Caco-2 (cell line): ENCODE results near the gene C20orf204. TPM values are rescaled to one million over a fixed set of nuclear protein-coding genes. Genes with fewer than 3 reads are reported as not detected.

Source experiments
- BruUV-seq: library from RNA; stranded (reverse); fragments of 400-500 nt; replicated peaks from 2 replicates; lab custom pipeline; 2021; lab: Mats Ljungman, UMichigan
- CTCF ChIA-PET: fragments of 300-600 bp; sonication (Branson Sonifier 250); formaldehyde crosslinking; loops from one replicate; lab custom pipeline; 2022; ENCODE audit warnings: antibody characterized with exemption; lab: Charles Lee
- POLR2A ChIA-PET: fragments of 300-600 bp; sonication (Branson Sonifier 250); formaldehyde crosslinking; loops from one replicate; lab custom pipeline; 2022; ENCODE audit warnings: antibody characterized with exemption; lab: Charles Lee
- DNase-seq, 2 experiments: peaks; one replicate each; pipeline versions ENCODE4 v3.0.0 to v3.0.0-alpha.2; 2020 to 2022
- H3K27me3 ChIP-seq: replicated peaks from 2 replicates; pipeline ENCODE4 v1.6.0; 2011; ENCODE audit warnings: low read length; ENCODE audit not compliant: control insufficient read depth, insufficient read depth
- H3K36me3 ChIP-seq: 2 replicates; pipeline ENCODE4 v1.5.1; 2011; ENCODE audit warnings: low read length; ENCODE audit not compliant: control insufficient read depth, insufficient read depth
- H3K4me1 ChIP-seq: fragments of 250-450 bp; sonication (Bioruptor Pico); 2 replicates; pipeline ENCODE4 v1.5.1; 2020; ENCODE audit warnings: mild to moderate bottlenecking
- H3K4me3 ChIP-seq: 2 replicates; pipeline ENCODE4 v1.5.1; 2011; ENCODE audit warnings: low read depth, mild to moderate bottlenecking, control low read depth, low read length
- H3K9me3 ChIP-seq: fragments of 250-450 bp; sonication (Bioruptor Pico); 2 replicates; pipeline ENCODE4 v1.5.1; 2020; ENCODE audit warnings: mild to moderate bottlenecking, moderate library complexity
- H3K27ac Mint-ChIP-seq: one replicate; pipeline ENCODE4 v1.8.0; 2022; ENCODE audit warnings: mixed read lengths; ENCODE audit not compliant: unreplicated experiment
- H3K27me3 Mint-ChIP-seq: one replicate; pipeline ENCODE4 v1.8.0; 2022; ENCODE audit warnings: mixed read lengths; ENCODE audit not compliant: insufficient read depth, unreplicated experiment
- H3K36me3 Mint-ChIP-seq: one replicate; pipeline ENCODE4 v1.8.0; 2022; ENCODE audit warnings: mild to moderate bottlenecking, mixed read lengths; ENCODE audit not compliant: insufficient read depth, unreplicated experiment
- H3K4me1 Mint-ChIP-seq: one replicate; pipeline ENCODE4 v1.8.0; 2022; ENCODE audit warnings: low read depth, mixed read lengths; ENCODE audit not compliant: unreplicated experiment
- H3K4me3 Mint-ChIP-seq: one replicate; pipeline ENCODE4 v1.8.0; 2022; ENCODE audit warnings: mild to moderate bottlenecking, moderate library complexity, mixed read lengths; ENCODE audit not compliant: unreplicated experiment
- H3K9me3 Mint-ChIP-seq: one replicate; pipeline ENCODE4 v1.8.0; 2022; ENCODE audit warnings: mixed read lengths; ENCODE audit not compliant: unreplicated experiment
- CTCF ChIP-seq, 2 experiments: fragments of 200-600 bp in 1 of 2; IDR thresholded peaks; 1 replicate in 1 of 2; 2 replicates in 1 of 2; pipeline versions ENCODE4 v1.5.1 to v1.8.0; 2011 to 2022; ENCODE audit warnings: antibody characterized with exemption in 1 of 2, control low read depth in 1 of 2, inconsistent platforms in 1 of 2, low read depth in 1 of 2, low read length in 1 of 2, mild to moderate bottlenecking in 1 of 2, moderate library complexity in 1 of 2; ENCODE audit not compliant: insufficient read depth in 1 of 2, severe bottlenecking in 1 of 2, unreplicated experiment in 1 of 2
- intact Hi-C: fragments of 100-400 bp; cut with micrococcal nuclease; formaldehyde crosslinking; loops from one replicate; pipeline ENCODE4 v1.10.0; 2022; ENCODE audit not compliant: unreplicated experiment
- total RNA-seq: library from RNA; stranded (reverse); gene quantifications from 2 replicates; pipeline ENCODE4 v1.2.3, GENCODE V29; 2022

Gene C20orf204
- total RNA-seq, 1 experiment from 2014 or later, result 3.2 TPM

- Mint-ChIP-seq H3K27ac (no peak within 1 kb of the TSS), H3K9me3 (no peaks in the 10 kb centered on the region), H3K36me3 (no peaks in the 10 kb centered on the region), H3K27me3 (peaks cover 21% of the 10 kb centered on the region), H3K4me3 (peak within 1 kb of the TSS; percentile 61), H3K4me1 (no peaks in the 10 kb centered on the region)
- no TSS peak for BruUV-seq
- ChIA-PET CTCF (interaction anchor here (8.0 kb wide), 1 partner anchor 11 kb away, joined by 64 read pairs; no protein-coding TSS in a partner anchor), POLR2A (interaction anchor here (1.3 kb wide), 1 partner anchor 13 kb away, joined by 6 read pairs; the partner anchor contains the start of gene TCEA2)
- intact Hi-C loops, result loop anchor here (1.0 kb wide), 1 partner anchor 14 kb away; the partner anchor contains the start of gene TCEA2
- Histone ChIP-seq H3K9me3 (no peaks in the 10 kb centered on the region), H3K27me3 (peaks cover 1% of the 10 kb centered on the region), H3K4me3 (peak within 1 kb of the TSS; percentile 38), H3K4me1 (peaks cover 3% of the 10 kb centered on the region), H3K36me3 (no peaks in the 10 kb centered on the region)
- peak in 1 of 2 experiments; percentile 77 for DNase-seq
- peak in 1 of 2 experiments; percentile 21 for TF ChIP-seq CTCF (IDR thresholded peaks at IDR 0.05; ENCODE audit: insufficient read depth in 1 of 2, low read depth in 1 of 2, low read length in 1 of 2, severe bottlenecking in 1 of 2, unreplicated experiment in 1 of 2)
These were observed 13.3 kb downstream of the C20orf204 start, which contains the start of gene SOX18 for GRCh38 chr20:64049060-64049877. SOX18 (minus strand) TSS chr20:64049639; CDS start chr20:64049516, 123 bp downstream.

- intact Hi-C loops, result loop anchor here (1.0 kb wide), 1 partner anchor 13 kb away; the partner anchor contains the start of gene TCEA2
- H3K36me3 ChIP-seq, result no peaks in the 10 kb centered on the region
- Mint-ChIP-seq H3K27ac (no peak overlapping the region), H3K36me3 (peaks cover under 1% of the 10 kb centered on the region), H3K27me3 (peaks cover 21% of the 10 kb centered on the region), H3K9me3 (no peaks in the 10 kb centered on the region), H3K4me3 (peak overlapping the region; percentile 17), H3K4me1 (no peaks in the 10 kb centered on the region)
- CTCF ChIA-PET, result interaction anchor here (1.3 to 8.0 kb wide), 2 partner anchors 11 to 34 kb away, joined by 3 to 64 read pairs; no protein-coding TSS in a partner anchor
- H3K27me3 ChIP-seq, result peaks cover 1% of the 10 kb centered on the region
- POLR2A ChIA-PET, result interaction anchor here (1.3 kb wide), 1 partner anchor 13 kb away, joined by 6 read pairs; the partner anchor contains the start of gene TCEA2
- H3K9me3 ChIP-seq, result no peaks in the 10 kb centered on the region
- DNase-seq, result no peak
- H3K4me3 ChIP-seq, result peak overlapping the region; percentile 9; the same call in 1 of the 2 replicates
- TF ChIP-seq CTCF (IDR thresholded peaks at IDR 0.05; ENCODE audit: insufficient read depth in 1 of 2, low read depth in 1 of 2, low read length in 1 of 2, severe bottlenecking in 1 of 2, unreplicated experiment in 1 of 2), result no peak
- BruUV-seq, result no TSS peak
- H3K4me1 ChIP-seq, result peaks cover 3% of the 10 kb centered on the region
These were observed 13.9 kb downstream of the C20orf204 start for GRCh38 chr20:64049878-64050260.
